Measurements from ENCODE around the gene RDH13. TPM values are rescaled to one million over a fixed set of nuclear protein-coding genes. Genes with fewer than 3 reads are reported as not detected.
"Not testable (repeated sequence)": the region's sequence is repeated elsewhere in the genome, so short reads cannot be mapped to it uniquely, and the experiment has no call there.

Gene RDH13
- total RNA-seq, 2 donors from 2014 or later: 50.5 to 69.3 TPM

DNA sequence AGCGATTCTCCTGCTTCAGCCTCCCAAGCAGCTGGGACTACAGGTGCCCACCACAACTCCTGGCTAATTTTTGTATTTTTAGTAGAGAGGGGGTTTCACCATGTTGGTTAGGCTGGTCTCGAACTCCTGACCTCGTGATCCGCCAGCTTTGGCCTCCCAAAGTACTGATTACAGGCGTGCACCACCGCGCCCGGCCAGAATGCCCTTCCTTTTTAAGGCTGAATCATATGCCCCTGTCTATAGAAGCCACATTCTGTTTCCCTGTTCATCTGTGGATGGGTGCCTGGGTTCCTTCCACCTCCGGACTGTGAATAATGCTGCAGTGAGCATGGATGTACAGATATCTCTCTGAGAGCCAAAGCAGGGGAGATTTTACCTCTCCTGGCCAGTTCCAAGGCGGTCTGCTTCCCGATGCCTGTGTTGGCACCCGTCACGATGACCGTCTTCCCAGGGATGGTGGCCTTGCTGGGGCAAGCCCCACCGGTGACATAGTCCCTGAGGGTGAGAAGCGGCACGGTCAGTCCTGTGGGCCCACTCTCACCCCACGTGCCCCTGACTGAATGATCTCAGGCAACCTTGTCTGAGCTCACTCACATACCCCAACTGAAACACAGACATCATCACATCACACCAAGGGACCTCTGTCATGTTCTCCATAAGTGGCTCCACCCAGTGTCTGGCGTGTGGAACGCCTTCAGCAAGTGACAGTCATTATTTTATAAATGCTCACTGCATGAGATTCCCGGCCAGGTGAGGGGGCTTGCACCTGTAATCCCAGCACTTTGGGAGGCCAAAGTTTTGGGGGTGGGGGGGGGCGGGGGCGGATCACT is 4.0 kb downstream of the RDH13 start:
- no peak for ATAC-seq
- intact Hi-C loops (cut with DNase I, micrococcal nuclease): no loop called here
- no peak for DNase-seq

DNA sequence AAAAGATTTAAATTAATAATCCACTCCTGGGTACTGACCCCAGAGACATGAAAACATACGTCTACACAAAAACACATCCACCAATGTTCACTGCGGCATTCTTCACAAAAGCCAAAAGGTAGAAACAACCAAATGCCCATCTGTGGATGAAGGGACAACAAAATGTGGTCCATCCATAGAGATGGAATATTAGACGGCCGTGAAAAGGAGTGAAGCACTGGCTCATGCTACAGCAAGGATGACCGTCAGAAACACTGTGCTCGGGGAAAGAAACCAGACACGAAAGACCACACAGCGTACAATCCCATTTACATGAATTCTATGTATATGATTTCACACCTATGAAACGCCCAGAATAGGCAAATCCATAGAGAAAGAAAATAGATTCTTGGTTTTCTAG is 6.1 kb downstream of the RDH13 start:
- DNase-seq (no peak), ATAC-seq (no peak)
- intact Hi-C loops (cut with DNase I, micrococcal nuclease): no loop called here

DNA sequence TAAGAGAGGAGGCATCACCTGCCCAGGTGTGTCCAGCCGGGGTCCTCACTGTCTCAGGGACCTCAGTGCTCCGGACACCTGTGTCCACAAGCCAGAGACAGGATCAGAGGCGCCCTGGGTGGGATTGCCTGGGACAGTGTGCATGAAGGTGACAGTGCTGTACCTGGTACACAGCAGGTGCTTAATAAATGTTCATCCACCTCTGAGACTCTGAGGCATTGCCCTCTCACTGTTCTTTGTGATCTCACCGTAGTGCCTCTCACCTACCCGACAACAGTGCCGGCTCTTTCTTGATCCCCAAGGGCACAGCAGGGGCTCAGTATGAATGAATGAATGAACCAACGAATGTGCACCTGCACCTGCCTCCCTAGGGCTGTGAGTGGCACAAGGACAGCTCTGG is 9.2 kb downstream of the RDH13 start:
- ATAC-seq: no peak
- intact Hi-C loops (cut with DNase I, micrococcal nuclease): no loop called here

DNA sequence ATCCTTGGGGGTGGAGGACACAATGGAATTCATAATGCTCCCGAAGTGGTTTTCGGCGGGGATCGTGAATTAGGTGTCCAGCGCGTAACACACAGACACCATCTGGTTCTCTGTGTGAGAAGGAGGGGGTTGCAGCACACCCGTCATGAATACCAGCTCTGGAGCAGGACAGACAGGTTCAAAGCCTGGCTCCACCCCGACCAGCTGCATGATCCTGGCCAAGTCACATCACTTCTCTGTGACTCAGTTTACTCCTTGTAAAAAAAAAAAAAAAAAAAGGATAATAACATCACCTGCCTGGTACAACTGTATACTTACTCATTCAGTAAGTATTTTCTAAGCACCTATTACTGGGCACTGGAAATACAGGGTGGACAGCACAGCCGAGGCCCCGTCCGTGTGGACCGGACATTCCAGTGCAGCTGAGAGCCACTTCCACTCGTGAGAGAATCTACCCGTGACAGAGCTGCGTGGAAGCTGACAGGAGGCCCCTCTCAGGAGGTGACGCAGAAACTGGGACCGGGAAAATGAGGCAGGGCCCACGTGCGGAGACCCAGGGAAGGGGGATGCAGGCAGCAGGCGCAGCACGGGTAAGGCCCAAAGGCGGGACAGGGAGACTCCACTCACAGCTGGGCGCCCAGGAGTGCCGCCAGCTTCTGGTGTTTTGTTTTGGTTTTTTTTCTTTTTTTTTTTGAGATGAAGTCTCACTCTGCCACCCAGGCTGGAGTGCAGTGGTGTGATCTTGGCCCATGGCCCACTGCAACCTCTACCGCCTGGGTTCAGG is 12.0 kb downstream of the RDH13 start:
- intact Hi-C loops (cut with DNase I, micrococcal nuclease): no loop called here
- DNase-seq: no peak
- no peak for ATAC-seq

More for the DNA sequence above, 9.2 kb downstream of the RDH13 start:
- DNase-seq: no peak

DNA sequence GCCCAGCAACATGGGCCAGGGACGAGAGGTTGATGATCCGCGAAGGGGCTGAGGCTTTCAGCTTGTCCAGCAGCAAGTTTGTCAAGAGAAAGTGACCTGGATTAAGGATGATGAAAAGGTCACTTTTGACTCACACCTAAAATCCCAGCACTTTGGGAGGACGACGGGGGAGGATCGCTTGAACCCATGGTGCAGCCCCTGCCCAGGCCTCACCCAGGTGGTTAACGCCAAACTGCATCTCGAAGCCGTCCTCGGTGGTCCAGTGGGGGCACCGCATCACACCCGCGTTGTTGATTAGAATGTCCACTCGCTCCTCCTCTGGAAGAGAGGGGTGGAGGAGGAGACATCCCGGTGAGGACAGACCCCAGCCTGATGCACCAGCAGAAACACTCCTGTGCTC is 14.5 kb downstream of the RDH13 start:
- intact Hi-C loops (cut with DNase I, micrococcal nuclease): no loop called here
- ATAC-seq (no peak), DNase-seq (no peak)

DNA sequence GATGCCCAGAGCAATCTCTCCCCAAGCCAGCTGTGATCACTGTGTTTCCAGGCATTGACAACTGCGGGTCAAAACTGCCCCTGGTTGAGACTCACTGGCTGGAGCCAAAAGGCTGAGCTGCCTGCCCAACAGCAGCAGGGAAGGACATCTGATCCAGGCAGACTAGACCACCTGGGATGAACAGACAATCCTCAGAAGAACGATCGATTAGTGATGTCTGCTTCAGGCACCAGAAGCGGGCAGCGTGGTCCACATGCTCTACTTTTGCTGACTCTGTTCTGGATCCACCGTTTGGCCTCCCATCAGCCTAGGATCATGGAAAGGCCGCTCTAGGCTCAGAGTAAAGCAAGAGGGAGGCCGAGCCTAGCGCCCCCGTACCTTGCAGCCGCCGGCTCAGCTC is 15.0 kb downstream of the RDH13 start:
- ATAC-seq: no peak
- DNase-seq: no peak
- intact Hi-C loops (cut with DNase I, micrococcal nuclease): no loop called here

DNA sequence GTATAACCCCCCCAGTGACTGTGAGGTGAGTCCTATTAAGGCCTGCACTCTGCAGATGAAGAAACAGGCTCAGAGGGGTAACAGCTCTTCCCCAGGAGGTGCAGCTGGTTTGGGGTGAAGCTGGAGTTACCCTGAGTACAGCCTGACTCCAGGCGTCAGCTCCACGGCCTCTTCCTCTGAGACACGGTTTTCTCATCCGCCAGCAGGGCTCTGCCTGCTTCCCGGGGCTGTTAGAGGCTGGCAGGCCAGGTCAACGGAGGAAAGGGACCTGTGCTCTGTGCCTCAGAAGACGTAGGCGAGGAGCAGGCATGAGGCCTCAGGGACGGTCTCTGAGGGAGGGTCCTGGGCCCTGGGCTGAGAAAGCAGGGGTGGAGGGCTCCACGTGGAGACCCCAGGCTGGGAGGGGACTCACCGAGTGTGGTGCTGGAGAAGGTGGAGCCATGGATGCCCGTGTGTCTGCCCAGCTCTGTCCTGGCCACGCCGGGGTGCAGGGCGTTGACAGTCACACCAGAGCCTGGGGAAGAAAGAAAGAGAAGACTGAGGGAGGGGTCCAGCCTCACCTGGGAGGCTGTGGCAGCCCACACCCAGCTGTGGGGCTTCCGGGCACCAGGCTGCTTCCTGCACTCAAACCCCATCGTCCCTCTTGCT is 15.8 kb downstream of the RDH13 start:
- ATAC-seq (no peak), DNase-seq (no peak)
- intact Hi-C loops (cut with DNase I, micrococcal nuclease): no loop called here

DNA sequence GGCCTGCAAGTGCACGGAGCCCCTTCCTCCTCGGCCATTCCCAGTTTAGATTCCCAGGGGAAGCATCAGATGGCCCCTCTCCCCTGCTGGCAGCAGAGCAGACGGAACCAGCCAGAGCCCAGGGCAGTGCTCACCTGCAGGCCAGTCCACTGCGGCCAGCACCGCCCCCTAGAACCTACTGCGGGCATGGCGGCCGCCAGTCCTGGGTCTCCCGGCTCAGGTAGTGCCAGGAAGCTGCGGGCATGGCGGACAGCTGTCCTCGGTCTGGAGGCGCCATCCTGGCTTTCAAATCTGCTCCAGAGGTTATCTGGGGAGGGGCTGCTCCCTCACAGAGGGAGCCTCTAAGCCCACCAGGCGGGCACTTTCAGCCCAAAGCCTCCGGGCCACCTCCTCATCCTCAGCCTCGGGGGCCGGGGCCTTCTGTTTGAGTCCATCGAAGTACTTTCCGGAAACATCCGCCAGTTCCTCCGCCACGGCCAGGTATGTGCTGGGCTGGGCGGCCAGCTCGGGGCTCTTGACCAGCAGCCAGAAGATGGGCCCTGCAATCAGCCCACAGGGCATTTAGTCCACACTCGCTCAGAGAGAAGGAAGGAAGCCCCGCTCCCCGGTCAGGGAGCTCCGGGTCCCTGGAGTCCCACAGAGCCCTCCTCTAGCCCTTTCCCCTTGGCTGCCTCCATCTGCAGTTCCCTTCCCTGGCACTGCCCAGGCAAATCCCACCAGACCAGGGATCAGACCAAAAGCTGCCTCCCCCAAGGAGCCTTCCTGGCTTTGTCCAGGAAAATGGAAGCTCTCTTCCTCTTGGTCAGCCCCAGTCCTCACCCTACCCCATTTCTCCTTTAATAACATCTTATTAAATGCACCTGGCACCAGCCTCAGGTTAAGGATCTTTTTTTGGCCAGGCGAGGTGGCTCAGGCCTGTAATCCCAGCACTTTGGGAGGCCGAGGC is 17.9 kb downstream of the RDH13 start:
- intact Hi-C loops (cut with DNase I, micrococcal nuclease): no loop called here
- no peak for ATAC-seq
- DNase-seq: no peak

DNA sequence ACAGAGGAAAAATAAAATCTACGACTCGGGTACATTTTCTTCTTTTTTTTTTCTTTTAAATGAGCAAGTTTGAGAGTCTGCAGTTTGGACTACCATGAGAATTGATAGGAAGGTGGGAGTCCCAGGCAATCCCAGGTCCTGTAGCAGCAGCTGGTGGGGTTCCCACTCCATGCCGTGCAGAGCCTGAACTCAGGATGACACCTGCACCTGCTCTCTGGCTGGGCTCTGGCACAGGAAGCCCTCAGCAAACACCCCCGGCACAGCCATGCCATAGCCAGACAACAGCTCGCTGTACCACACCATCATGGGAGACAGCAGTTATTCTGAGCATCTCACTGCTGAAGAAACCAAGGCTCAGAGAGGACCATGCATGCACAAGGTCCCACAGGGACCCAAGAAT is 18.7 kb downstream of the RDH13 start:
- DNase-seq (no peak), ATAC-seq (no peak)
- intact Hi-C loops (cut with DNase I, micrococcal nuclease): no loop called here

DNA sequence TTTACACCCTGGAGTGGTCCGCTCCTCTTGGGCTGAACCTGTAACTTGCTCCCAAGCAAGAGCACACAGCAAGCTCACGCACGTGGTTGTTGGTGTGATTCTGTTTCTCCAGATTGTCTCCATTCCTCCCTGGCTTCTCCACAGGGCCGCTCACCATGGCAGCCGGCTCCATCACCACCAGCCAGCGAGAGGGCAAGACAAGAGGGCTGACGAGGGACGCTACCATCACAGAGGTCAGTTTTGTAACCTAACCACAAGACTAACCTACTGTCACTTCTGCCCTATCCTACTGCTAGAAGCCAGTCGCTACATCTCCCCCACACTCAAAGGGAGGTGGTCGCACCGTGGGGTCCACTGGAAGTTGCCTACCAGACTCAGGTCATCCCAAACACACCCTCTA is 20.3 kb downstream of the RDH13 start:
- intact Hi-C loops (cut with DNase I, micrococcal nuclease): no loop called here
- DNase-seq (no peak), ATAC-seq (no peak)

DNA sequence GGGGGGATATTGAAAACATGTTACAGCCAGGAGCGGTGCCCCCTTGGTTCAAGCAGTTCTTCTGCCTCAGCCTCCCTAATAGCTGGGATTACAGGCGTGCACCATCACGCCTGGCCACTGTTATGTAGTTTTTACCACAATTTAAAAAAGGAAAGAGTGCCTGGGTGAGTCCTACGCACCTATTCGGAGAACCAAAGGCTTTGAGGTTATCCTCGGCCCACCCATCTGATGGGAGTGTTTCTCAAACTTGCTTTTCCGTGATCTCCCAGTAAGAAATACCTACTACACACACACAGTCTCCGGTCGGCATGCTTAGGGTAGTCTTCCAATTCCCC is 20.6 kb downstream of the RDH13 start:
- DNase-seq: no peak
- intact Hi-C loops (cut with DNase I, micrococcal nuclease): no loop called here
- ATAC-seq: no peak

DNA sequence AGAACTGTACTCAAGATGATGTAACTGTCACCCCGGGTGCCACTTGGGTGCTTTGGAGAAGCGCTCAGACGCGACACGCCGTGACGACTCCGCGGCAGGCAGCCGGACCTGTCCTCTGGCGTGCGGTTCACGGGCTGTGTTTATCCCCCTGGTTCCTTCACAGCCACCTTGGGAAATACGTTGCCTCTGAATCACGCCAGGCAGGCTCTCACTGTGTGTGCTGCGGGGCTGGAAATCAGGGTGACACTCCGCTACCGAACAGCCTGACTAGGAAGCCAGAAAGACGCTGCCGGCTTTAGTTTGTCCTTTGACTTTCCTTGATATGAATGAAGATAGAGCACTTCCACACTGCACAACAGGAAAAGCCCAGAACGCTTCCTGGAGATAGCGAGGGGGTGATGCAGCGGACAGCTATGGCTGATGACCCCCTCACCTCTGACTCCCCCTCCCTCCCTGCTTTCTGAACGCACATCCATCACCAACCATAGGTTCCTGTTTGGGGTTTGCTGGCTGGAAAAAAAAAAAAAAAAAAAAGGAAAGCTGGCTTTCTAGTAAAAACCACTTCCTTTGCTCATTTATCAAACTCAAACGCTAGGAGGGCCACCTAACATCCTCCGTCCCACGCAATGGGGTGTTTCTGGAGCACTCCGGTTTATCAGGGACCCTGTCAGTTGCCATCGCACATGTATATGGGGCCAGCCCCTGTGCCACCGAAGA is 21.2 kb downstream of the RDH13 start:
- ATAC-seq (no peak), DNase-seq (no peak)

DNA sequence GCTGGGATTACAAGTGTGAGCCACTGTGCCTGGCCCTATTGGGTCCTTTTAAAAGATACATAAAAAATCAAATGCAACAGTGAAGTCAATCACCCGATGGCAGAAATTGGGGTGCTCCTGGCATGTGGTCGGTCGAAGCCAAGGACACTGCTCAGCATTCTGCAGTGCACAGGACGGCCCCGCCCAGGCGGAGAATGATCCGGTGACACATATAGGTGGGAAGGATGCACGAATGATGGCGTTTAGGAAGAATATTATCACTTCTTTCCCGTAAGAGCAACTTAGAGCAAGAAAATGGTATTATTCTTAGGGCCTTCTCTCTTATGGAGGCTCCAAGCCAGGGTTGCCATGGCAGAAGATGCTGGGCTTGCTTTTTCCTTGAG is 21.7 kb downstream of the RDH13 start:
- intact Hi-C loops (cut with DNase I, micrococcal nuclease): no loop called here
- ATAC-seq: no peak
- DNase-seq: no peak

More for the DNA sequence above, 21.2 kb downstream of the RDH13 start:
- intact Hi-C loops (cut with DNase I, micrococcal nuclease): no loop called here

DNA sequence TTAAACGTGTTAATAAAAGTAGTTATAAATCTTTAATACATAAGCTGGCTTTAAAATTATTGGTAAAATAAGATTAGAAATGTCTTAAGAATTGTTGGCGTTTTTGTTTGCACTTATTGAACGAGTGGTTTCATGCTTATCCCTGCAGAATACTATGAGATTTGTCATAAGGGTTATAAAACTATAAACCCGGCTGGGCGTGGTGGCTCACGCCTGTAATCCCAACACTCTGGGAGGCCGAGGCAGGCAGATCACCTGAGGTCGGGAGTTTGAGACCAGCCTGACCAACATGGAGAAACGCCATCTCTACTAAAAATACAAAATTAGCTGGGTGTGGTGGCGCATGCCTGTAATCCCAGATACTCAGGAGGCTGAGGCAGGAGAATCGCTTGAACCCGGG is 22.3 kb downstream of the RDH13 start:
- intact Hi-C loops (cut with DNase I, micrococcal nuclease): not testable (repeated sequence)
- ATAC-seq (peak; percentile 62), DNase-seq (peak in 1 of 2 donors; percentile 36)

DNA sequence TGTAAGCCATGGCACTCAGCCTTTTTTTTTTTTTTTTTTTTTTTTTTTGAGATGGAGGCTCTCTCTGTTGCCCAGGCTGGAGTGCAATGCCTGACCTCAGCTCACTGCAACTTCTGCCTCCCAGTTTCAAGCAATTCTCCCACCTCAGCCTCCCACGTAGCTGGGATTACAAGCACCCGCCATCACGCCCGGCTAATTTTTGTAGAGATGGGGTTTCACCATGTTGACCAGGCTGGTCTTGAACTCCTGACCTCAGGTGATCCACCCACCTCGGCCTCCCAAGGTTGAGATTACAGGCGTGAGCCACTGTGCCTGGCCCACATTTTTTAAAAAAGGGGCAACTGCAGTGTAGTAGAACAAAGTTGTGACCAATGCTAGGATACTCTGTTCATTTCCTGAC is 25.3 kb downstream of the RDH13 start:
- intact Hi-C loops (cut with DNase I, micrococcal nuclease); ATAC-seq; DNase-seq: not testable (repeated sequence)

DNA sequence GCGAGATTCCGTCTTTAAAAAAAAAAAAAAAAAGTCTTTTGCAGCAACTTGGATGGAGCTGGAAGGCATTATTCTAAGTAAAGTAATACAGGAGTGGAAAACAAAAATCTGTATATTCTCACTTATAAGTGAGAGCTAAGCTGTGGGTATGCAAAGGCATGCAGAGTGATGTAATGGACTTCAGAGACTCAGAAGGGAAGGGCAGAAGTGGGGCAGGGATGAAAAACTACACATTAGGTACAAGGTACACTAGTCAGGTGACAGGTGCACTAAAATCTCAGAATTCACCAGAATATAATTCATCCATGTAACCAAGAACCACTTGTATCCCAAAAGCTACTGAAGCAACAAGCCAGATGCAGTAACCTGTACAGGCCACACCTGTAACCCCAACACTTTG is 26.9 kb downstream of the RDH13 start:
- intact Hi-C loops (cut with DNase I, micrococcal nuclease): no loop called here
- ATAC-seq: peak; percentile 61
- DNase-seq: no peak

DNA sequence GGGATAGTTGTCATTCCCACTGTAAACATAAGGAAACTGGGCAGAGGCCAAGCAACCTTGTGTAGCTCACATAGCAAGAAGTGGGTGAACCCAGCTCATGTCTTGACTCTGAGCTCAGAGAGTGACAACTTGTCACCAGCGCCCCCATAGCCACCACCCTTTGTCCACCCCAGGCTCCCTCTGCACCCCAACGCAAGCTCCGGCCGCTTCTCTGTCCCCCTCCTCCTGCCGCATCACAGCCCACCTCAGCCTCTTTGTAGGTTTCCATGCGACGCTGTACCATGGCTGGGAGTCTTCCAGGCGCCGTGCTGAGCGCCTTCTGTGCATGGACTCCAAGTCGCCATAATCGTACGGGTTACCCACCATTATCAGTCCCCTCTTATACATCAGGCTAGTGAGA is 28.2 kb downstream of the RDH13 start:
- no peak for DNase-seq
- intact Hi-C loops (cut with DNase I, micrococcal nuclease): no loop called here
- ATAC-seq: no peak

DNA sequence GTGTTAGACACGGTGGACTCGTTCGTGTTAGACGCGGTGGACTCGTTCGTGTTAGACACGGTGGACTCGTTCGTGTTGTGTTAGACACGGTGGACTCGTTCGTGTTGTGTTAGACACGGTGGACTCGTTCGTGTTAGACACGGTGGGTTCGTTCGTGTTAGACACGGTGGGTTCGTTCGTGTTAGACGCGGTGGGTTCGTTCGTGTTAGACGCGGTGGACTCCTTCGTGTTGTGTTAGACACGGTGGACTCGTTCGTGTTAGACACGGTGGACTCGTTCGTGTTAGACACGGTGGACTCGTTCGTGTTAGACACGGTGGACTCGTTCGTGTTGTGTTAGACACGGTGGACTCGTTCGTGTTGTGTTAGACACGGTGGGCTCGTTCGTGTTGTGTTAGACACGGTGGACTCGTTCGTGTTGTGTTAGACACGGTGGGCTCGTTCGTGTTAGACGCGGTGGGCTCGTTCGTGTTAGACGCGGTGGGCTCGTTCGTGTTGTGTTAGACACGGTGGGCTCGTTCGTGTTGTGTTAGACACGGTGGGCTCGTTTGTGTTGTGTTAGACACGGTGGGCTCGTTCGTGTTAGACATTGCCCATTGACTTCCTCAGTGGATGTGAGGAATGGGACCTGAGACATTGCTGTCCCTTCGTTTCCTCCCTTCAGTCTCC is 29.8 kb downstream of the RDH13 start:
- DNase-seq; ATAC-seq; intact Hi-C loops (cut with DNase I, micrococcal nuclease): not testable (repeated sequence)

All from left colon (tissue), 2 donors.